OCI-LY3 (cell line): ENCODE data around the gene CD2BP2.
"Not testable (repeated sequence)": the region's sequence is repeated elsewhere in the genome, so short reads cannot be mapped to it uniquely, and the experiment has no call there.

ENCODE experiments used
- H2AFZ ChIP-seq: fragments of 200-600, 300-600 bp; shearing (Covaris generic); 2 replicates; pipeline ENCODE4 v1.6.0; 2014; ENCODE audit warnings: antibody characterized with exemption, low read depth, low read length
- H3K27ac ChIP-seq: fragments of 200-600, 300-600 bp; sonication (generic); 2 replicates; pipeline ENCODE4 v1.5.1; 2014; ENCODE audit warnings: mild to moderate bottlenecking, low read length, moderate library complexity, mixed read lengths
- H3K27me3 ChIP-seq: fragments of 200-600, 300-600 bp; sonication (generic); 2 replicates; pipeline ENCODE4 v1.6.1; 2014; ENCODE audit warnings: low read depth, low read length, mixed read lengths
- H3K36me3 ChIP-seq: fragments of 200-600, 300-600 bp; sonication (generic); replicated peaks from 2 replicates; pipeline ENCODE3; 2014; ENCODE audit warnings: low read depth, low read length, mixed read lengths
- H3K4me1 ChIP-seq: fragments of 300-600, 200-600 bp; sonication (generic); 2 replicates; pipeline ENCODE4 v1.6.1; 2014; ENCODE audit warnings: low read length, mixed read lengths
- H3K4me2 ChIP-seq: fragments of 200-600, 300-600 bp; sonication (generic); 2 replicates; pipeline ENCODE4 v1.6.1; 2014; ENCODE audit warnings: low read length, mixed read lengths
- H3K4me3 ChIP-seq: fragments of 300-600, 200-600 bp; sonication (generic); 2 replicates; pipeline ENCODE4 v1.5.1; 2014; ENCODE audit warnings: antibody characterized with exemption, mild to moderate bottlenecking, low read length, moderate library complexity
- H3K79me2 ChIP-seq: fragments of 300-600, 200-600 bp; shearing (Covaris generic); 2 replicates; pipeline ENCODE4 v1.6.1; 2014; ENCODE audit warnings: mild to moderate bottlenecking, low read length, mixed read lengths
- H3K9ac ChIP-seq: fragments of 300-600, 200-600 bp; shearing (Covaris generic); 2 replicates; pipeline ENCODE4 v1.6.0; 2014; ENCODE audit warnings: mild to moderate bottlenecking, low read length, moderate library complexity
- H3K9me3 ChIP-seq: fragments of 200-600, 300-600 bp; shearing (Covaris generic); 2 replicates; pipeline ENCODE4 v1.6.1; 2014; ENCODE audit warnings: low read length, mixed read lengths; ENCODE audit not compliant: insufficient read depth
- H4K20me1 ChIP-seq: fragments of 200-600, 300-600 bp; sonication (generic); 2 replicates; pipeline ENCODE4 v1.6.1; 2016; ENCODE audit warnings: low read length, mixed read lengths; ENCODE audit not compliant: insufficient read depth
- EZH2phosphoT487 ChIP-seq: fragments of 200-600 bp; shearing (Covaris generic); IDR thresholded peaks from 2 replicates; pipeline ENCODE4 v1.6.1; 2018; ENCODE audit warnings: antibody characterized with exemption, mixed run types, low read depth
- TF ChIP-seq, protein P1 (sequence below): fragments of 200-600, 300-600 bp; sonication (generic); IDR thresholded peaks from 2 replicates; pipeline ENCODE4 v1.5.1; 2014; ENCODE audit warnings: antibody characterized with exemption, low read length, low read depth

CD2BP2 gene

DNA sequence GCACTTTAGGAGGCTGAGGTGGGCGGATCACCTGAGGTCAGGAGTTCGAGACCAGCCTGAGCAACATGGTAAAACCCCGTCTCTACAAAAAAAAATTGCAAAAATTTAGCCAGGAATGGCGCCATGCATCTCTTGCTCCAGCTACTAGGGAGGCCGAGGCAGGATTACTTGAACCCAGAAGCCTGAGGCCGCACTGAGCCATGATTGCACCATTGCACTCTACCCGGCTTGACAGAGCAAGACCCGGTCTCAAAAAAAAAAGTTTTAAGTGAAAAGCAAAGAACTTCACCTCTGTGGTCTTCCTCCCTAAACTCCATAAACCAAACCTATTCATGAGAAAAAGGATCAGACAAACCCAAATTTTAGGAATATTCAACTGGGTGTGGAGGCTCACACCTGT is 7.0 kb downstream of the CD2BP2 start:
- TF ChIP-seq, protein P1, sequence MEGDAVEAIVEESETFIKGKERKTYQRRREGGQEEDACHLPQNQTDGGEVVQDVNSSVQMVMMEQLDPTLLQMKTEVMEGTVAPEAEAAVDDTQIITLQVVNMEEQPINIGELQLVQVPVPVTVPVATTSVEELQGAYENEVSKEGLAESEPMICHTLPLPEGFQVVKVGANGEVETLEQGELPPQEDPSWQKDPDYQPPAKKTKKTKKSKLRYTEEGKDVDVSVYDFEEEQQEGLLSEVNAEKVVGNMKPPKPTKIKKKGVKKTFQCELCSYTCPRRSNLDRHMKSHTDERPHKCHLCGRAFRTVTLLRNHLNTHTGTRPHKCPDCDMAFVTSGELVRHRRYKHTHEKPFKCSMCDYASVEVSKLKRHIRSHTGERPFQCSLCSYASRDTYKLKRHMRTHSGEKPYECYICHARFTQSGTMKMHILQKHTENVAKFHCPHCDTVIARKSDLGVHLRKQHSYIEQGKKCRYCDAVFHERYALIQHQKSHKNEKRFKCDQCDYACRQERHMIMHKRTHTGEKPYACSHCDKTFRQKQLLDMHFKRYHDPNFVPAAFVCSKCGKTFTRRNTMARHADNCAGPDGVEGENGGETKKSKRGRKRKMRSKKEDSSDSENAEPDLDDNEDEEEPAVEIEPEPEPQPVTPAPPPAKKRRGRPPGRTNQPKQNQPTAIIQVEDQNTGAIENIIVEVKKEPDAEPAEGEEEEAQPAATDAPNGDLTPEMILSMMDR, result no peak
- no peak for TF ChIP-seq EZH2phosphoT487

GRCh38 chr16:30346286-30346685 is 8.8 kb downstream of the CD2BP2 start:
- H3K79me2 ChIP-seq, result no peaks in the 10 kb centered on the region
- H3K9me3 ChIP-seq, result no peaks in the 10 kb centered on the region
- H3K27ac ChIP-seq, result no peak overlapping the region
- H3K9ac ChIP-seq, result no peak overlapping the region
- H2AFZ ChIP-seq, result no peak overlapping the region
- peaks cover 10% of the 10 kb centered on the region for H3K4me1 ChIP-seq
- no peak overlapping the region for H3K4me3 ChIP-seq
- peaks cover 9% of the 10 kb centered on the region for H3K36me3 ChIP-seq
- H3K27me3 ChIP-seq, result no peaks in the 10 kb centered on the region
- H4K20me1 ChIP-seq, result no peaks in the 10 kb centered on the region
- TF ChIP-seq, protein P1, result no peak
- no peak for TF ChIP-seq EZH2phosphoT487
- no peak overlapping the region for H3K4me2 ChIP-seq

More for the DNA sequence above, 7.0 kb downstream of the CD2BP2 start:
- Histone ChIP-seq H3K9ac (no peak overlapping the region), H2AFZ (no peak overlapping the region), H3K27me3 (no peaks in the 10 kb centered on the region), H3K36me3 (peaks cover 26% of the 10 kb centered on the region), H4K20me1 (no peaks in the 10 kb centered on the region), H3K79me2 (no peaks in the 10 kb centered on the region), H3K9me3 (no peaks in the 10 kb centered on the region), H3K4me2 (no peak overlapping the region), H3K4me1 (peaks cover 10% of the 10 kb centered on the region), H3K4me3 (no peak overlapping the region), H3K27ac (no peak overlapping the region)

GRCh38 chr16:30343491-30343820 is 11.7 kb downstream of the CD2BP2 start:
- not testable (repeated sequence) for H4K20me1 ChIP-seq, H3K9ac ChIP-seq, H3K79me2 ChIP-seq, H3K27me3 ChIP-seq, H2AFZ ChIP-seq, H3K36me3 ChIP-seq, H3K4me3 ChIP-seq, H3K4me1 ChIP-seq, H3K9me3 ChIP-seq, H3K27ac ChIP-seq, H3K4me2 ChIP-seq

DNA sequence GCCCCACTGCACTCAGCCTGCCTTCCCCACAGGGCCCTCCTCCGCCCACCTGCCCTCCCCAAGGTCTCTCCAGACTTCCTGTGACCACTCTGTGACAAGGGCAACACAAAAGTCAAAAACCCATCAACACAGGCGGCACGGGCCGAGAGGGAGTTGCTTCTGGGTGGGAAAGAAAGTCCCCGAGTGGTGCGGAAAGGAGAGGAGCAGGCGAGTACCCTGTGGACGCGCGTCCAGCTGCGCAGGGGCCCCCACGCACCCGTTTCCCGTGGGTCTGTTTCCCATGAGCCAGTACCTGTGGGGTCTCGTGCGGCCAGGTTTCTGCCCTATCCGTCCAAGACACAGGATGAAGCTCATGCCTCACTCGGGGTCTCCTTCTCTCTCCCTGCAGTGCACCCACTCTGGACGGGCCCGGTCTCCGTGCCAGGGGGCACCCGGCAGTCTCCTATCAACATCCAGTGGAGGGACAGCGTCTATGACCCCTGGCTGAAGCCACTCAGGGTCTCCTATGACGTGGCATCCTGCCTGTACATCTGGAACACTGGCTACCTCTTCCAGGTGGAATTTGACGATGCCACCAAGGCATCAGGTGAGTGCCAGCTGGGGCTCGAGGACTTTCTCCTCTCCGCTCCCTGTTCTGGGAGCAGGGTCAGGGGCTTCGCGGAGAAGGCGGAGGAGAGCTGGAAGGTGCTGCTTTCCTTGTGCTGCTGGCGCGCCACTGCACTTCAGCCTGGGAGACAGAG is 12.2 kb downstream of the CD2BP2 start:
- Histone ChIP-seq H3K4me2 (no peak overlapping the region), H4K20me1 (no peaks in the 10 kb centered on the region), H3K27ac (no peak overlapping the region), H3K36me3 (no peaks in the 10 kb centered on the region), H3K9me3 (no peaks in the 10 kb centered on the region), H3K4me1 (no peaks in the 10 kb centered on the region), H3K27me3 (no peaks in the 10 kb centered on the region), H3K4me3 (no peak overlapping the region), H2AFZ (no peak overlapping the region), H3K9ac (no peak overlapping the region), H3K79me2 (no peaks in the 10 kb centered on the region)
- no peak for TF ChIP-seq EZH2phosphoT487
- TF ChIP-seq, protein P1, result no peak

- not testable (repeated sequence) for H3K79me2 ChIP-seq, H3K27ac ChIP-seq, H4K20me1 ChIP-seq, H3K27me3 ChIP-seq, H3K9me3 ChIP-seq, H3K4me3 ChIP-seq, H2AFZ ChIP-seq, H3K4me1 ChIP-seq, H3K36me3 ChIP-seq, H3K9ac ChIP-seq, H3K4me2 ChIP-seq
Measured at GRCh38 chr16:30341971-30342370, 13.1 kb downstream of the CD2BP2 start.
